Transverse colon (tissue), 4 donors: ENCODE data around the gene SOD3. TPM values are rescaled to one million over a fixed set of nuclear protein-coding genes. Genes with fewer than 3 reads are reported as not detected.

Source experiments
- DNase-seq: peaks from one replicate; pipeline ENCODE4 v3.0.0-alpha.2; 2019
- H3K27ac ChIP-seq, 4 donors: fragments of 200-600 bp; sonication (generic); 2 replicates each; pipeline ENCODE4 v1.5.1; 2016 to 2018; ENCODE audit warnings: inconsistent platforms in 4 of 4
- H3K27me3 ChIP-seq: fragments of 200-600 bp; sonication (generic); 2 replicates; pipeline ENCODE4 v1.5.1; 2017; ENCODE audit warnings: inconsistent platforms
- H3K36me3 ChIP-seq, 4 donors: fragments of 200-600 bp; sonication (generic); 2 replicates each; pipeline ENCODE4 v1.5.1; 2017 to 2019; ENCODE audit warnings: inconsistent platforms in 4 of 4
- H3K4me1 ChIP-seq, 4 donors: fragments of 200-600 bp; sonication (generic); 2 replicates each; pipeline ENCODE4 v1.5.1; 2017 to 2020; ENCODE audit warnings: inconsistent platforms in 4 of 4
- H3K4me3 ChIP-seq, 4 donors: fragments of 200-600 bp; sonication (generic); 1 replicate in 1 of 4; 2 replicates in 3 of 4; pipeline versions ENCODE4 v1.5.1 to v1.6.1; 2017 to 2019; ENCODE audit warnings: inconsistent platforms in 4 of 4
- H3K9me3 ChIP-seq, 2 donors: fragments of 200-600 bp; sonication (generic); 2 replicates each; pipeline ENCODE4 v1.5.1; 2017 to 2019; ENCODE audit warnings: inconsistent platforms in 2 of 2
- CTCF ChIP-seq, 5 experiments: fragments of 200-600 bp in 3 of 5; fragments of 450-650 bp in 2 of 5; sonication (generic) in 3 of 5; IDR thresholded peaks; 1 replicate in 2 of 5; 2 replicates in 3 of 5; pipeline ENCODE4 v1.5.1; 2016 to 2017; ENCODE audit warnings: antibody characterized with exemption in 5 of 5, inconsistent platforms in 3 of 5, mild to moderate bottlenecking in 2 of 5, moderate library complexity in 1 of 5
- EP300 ChIP-seq: sonication (generic); formaldehyde crosslinking; IDR thresholded peaks from one replicate; pipeline ENCODE4 v1.6.1; 2017; ENCODE audit warnings: antibody characterized with exemption, low read depth
- POLR2A ChIP-seq: fragments of 450-650 bp; IDR thresholded peaks from one replicate; pipeline ENCODE4 v1.6.1; 2016; ENCODE audit warnings: antibody characterized with exemption, mild to moderate bottlenecking, moderate library complexity
- POLR2AphosphoS5 ChIP-seq, 3 donors: sonication (generic); formaldehyde crosslinking; IDR thresholded peaks; one replicate each; pipeline ENCODE4 v1.6.1; 2016; ENCODE audit warnings: antibody characterized with exemption in 3 of 3
- WGBS, 2 donors: methylation state at CpG; one replicate each; pipeline ENCODE4 v1.1.5; 2018; ENCODE audit warnings: low coverage in 1 of 2; 5-methylcytosine and 5-hydroxymethylcytosine counted together
- in situ Hi-C, 4 donors: fragments of 200-750 bp; cut with MboI; loops; one replicate each; pipeline versions ENCODE4 v1.15.0 to v1.15.1; 2017; ENCODE audit warnings: low sequenced_read_pairs in 3 of 4, low pct_ligation_motif_present in 1 of 4, low pct_unique_long_range_greater_than_20kb in 1 of 4
- intact Hi-C: fragments of 100-400 bp; cut with DNase I; formaldehyde crosslinking; loops from one replicate; pipeline ENCODE4 v1.15.1; 2023; ENCODE audit warnings: low total_unique reads
- total RNA-seq, 4 donors: library from RNA; depleted of rRNA; stranded (reverse); fragments of >200 nt; gene quantifications; one replicate each; pipeline ENCODE4 v1.1.0, GENCODE V29; 2016

SOD3 gene
- total RNA-seq, 4 donors from 2014 or later = 27.7 to 112 (median 71.7) TPM

GRCh38 chr4:24754571-24754970 lies 40.8 kb upstream of the SOD3 start:
- 34 to 35% methylated on average over 3 of the region's 3 CpGs for WGBS, 2 donors
- in situ Hi-C loops = no loop called here
- no peak for DNase-seq
- Histone ChIP-seq H3K36me3 (no peaks in the 10 kb centered on the region), H3K9me3 (peaks cover 14 to 24% of the 10 kb centered on the region in 2 donors), H3K4me3 (no peak overlapping the region), H3K4me1 (peaks cover 0 to 3% (median 0%) of the 10 kb centered on the region in 4 donors), H3K27ac (no peak overlapping the region), H3K27me3 (no peaks in the 10 kb centered on the region)
- intact Hi-C loops = no loop called here
- TF ChIP-seq POLR2AphosphoS5 (IDR thresholded peaks at IDR 0.05) = no peak
- no peak for TF ChIP-seq CTCF (IDR thresholded peaks at IDR 0.05)
- TF ChIP-seq POLR2A = no peak
- TF ChIP-seq EP300 = no peak

GRCh38 chr4:24763631-24764297 lies 31.6 kb upstream of the SOD3 start:
- Histone ChIP-seq H3K27ac (no peak overlapping the region), H3K9me3 (no peaks in the 10 kb centered on the region), H3K4me3 (no peak overlapping the region), H3K36me3 (no peaks in the 10 kb centered on the region), H3K27me3 (no peaks in the 10 kb centered on the region), H3K4me1 (no peaks in the 10 kb centered on the region)
- no peak for DNase-seq
- TF ChIP-seq CTCF (IDR thresholded peaks at IDR 0.05) (no peak), POLR2AphosphoS5 (IDR thresholded peaks at IDR 0.05) (no peak), POLR2A (no peak)
- in situ Hi-C loops (no loop called here), intact Hi-C loops (no loop called here)
- 62 to 71% methylated on average over 2 to 5 of the region's 5 CpGs for WGBS, 2 donors

GRCh38 chr4:24764345-24764744 lies 31.0 kb upstream of the SOD3 start:
- H3K4me1 ChIP-seq = no peaks in the 10 kb centered on the region
- intact Hi-C loops (no loop called here), in situ Hi-C loops (no loop called here)
- no peak for TF ChIP-seq POLR2A
- TF ChIP-seq POLR2AphosphoS5 (IDR thresholded peaks at IDR 0.05) = no peak
- no peak for TF ChIP-seq CTCF (IDR thresholded peaks at IDR 0.05)
- no peak for TF ChIP-seq EP300
- H3K27me3 ChIP-seq = no peaks in the 10 kb centered on the region
- no peak overlapping the region for H3K4me3 ChIP-seq
- no peaks in the 10 kb centered on the region for H3K36me3 ChIP-seq
- WGBS, 2 donors = 56 to 70% methylated on average over 3 of the region's 3 CpGs
- no peak overlapping the region for H3K27ac ChIP-seq
- no peak for DNase-seq
- H3K9me3 ChIP-seq = no peaks in the 10 kb centered on the region

- intact Hi-C loops = no loop called here
- WGBS, 2 donors = 20 to 76% methylated on average over 1 to 4 of the region's 4 CpGs
- no peaks in the 10 kb centered on the region for H3K9me3 ChIP-seq
- DNase-seq = no peak
- no peak overlapping the region for H3K4me3 ChIP-seq
- H3K4me1 ChIP-seq = peaks cover 0 to under 1% (median 0%) of the 10 kb centered on the region in 4 donors
- TF ChIP-seq EP300 (no peak), POLR2A (no peak), CTCF (IDR thresholded peaks at IDR 0.05) (no peak), POLR2AphosphoS5 (IDR thresholded peaks at IDR 0.05) (no peak)
- H3K27me3 ChIP-seq = no peaks in the 10 kb centered on the region
- H3K27ac ChIP-seq = no peak overlapping the region
- in situ Hi-C loops = no loop called here
- H3K36me3 ChIP-seq = no peaks in the 10 kb centered on the region
Measured at GRCh38 chr4:24765376-24765988, 29.9 kb upstream of the SOD3 start.
